Measurements from ENCODE around the gene OGFR.

The OGFR gene

DNA sequence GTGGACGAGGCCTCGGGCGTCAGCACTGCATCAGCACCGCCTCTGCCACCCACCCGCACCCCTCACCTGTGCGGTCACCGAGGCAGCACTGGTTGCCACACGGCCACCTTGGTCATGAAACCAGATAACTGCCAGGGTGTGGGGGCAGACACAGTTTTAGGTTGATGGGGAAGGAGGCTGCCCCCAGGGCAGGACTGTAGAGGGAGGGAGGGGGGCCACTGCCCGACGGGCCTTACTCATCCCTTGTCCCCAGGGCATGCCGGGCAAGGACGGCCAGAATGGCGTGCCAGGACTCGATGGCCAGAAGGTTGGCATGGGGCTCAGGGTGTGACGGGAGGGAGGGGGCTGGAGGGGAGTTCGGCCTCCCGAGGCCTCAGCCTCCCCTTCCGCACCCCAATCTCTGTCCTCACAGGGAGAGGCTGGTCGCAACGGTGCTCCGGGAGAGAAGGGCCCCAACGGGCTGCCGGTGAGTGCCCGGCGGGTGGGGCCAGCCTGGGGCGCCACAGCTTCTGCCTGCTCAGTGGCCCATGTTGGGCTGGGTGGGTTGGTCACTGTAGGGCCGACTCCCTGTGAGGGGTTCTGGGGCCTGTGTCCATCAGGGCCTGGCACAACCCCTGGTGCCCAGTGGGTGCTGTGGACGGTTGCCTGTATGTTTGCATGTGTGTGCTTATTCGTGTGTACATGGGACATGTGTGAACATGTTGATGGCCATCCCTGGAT is 24.0 kb downstream of the OGFR start:
- TF ChIP-seq GLIS3 (CRISPR knock-in tag; IDR thresholded peaks at IDR 0.05) (no peak), TOX (CRISPR knock-in tag; IDR thresholded peaks at IDR 0.05; ENCODE audit: borderline replicate concordance) (no peak), OSR1 (CRISPR knock-in tag; IDR thresholded peaks at IDR 0.05) (no peak), ZC3H10 (CRISPR knock-in tag; IDR thresholded peaks at IDR 0.05) (no peak)
- ATAC-seq: no peak

DNA sequence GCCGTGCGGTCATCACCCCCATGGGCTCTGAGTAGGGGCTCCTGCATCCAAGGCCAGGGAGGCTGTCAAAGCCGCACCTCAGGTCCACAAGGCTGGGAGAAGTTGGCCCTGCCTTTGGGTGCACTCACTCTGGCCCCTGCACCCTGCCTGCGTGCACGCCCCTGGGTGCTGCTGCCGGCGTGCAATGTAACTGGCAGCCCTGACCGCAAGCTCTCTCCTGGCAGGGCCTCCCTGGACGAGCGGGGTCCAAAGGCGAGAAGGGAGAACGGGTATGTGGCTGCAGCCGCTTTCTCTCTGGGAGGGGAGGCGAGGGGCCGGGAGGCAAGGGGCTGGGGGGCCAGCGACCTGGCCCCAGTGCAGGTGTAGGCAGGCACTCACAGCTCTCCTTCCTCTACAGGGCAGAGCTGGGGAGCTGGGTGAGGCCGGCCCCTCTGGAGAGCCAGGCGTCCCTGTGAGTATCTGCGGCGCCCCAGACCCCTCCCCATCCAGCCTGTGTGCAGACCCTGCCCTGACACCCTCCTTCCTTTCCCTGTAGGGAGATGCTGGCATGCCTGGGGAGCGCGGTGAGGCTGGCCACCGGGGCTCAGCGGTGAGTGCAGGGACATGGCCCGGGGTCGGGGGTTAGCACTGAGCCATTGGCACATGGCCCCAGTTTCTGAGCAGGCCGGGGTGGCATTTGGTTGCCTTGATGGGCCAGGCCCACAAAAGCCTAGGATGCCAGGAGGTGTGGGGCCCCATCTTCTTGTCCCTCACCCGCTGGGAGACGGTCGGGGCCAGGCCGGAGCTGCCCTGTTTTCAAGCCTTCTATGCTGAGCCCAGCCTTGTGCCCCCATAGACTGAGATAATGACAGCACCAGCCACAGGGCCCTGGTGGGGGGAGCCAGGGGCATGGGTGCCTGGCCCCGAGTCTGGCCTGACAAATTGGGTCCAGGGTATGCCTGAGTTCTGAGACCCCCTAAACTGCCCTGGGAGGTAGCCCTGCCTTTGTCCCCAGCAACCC is 24.9 kb downstream of the OGFR start:
- TF ChIP-seq CSDC2 (CRISPR knock-in tag; IDR thresholded peaks at IDR 0.05) (no peak), ZFP30 (CRISPR knock-in tag; IDR thresholded peaks at IDR 0.05) (no peak), ZNF565 (CRISPR knock-in tag; conservative IDR thresholded peaks at IDR 0.05; ENCODE audit: low read depth) (no peak), GLIS3 (CRISPR knock-in tag; IDR thresholded peaks at IDR 0.05) (no peak)
- no peak for ATAC-seq

DNA sequence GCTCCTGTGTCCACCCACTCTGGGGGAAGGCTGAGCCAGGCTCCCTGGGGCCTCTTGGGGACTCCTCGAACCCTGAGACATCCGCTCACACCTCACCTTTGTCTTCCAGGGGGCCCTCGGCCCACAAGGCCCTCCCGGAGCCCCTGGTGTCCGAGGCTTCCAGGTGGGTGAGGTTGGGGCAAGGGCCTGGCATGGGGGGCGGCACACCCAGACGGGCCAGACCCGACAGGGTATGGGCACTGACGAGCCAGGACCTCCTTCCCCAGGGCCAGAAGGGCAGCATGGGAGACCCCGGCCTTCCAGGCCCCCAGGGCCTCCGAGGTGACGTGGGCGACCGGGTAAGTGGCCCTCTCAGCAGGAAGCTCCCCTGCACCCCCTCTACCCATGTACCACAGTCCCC is 25.6 kb downstream of the OGFR start:
- TF ChIP-seq ISL1 (CRISPR knock-in tag; IDR thresholded peaks at IDR 0.05) (no peak), GLIS3 (CRISPR knock-in tag; IDR thresholded peaks at IDR 0.05) (no peak), CREB5 (CRISPR knock-in tag; IDR thresholded peaks at IDR 0.05; ENCODE audit: low read depth) (no peak), BACH2 (CRISPR knock-in tag; IDR thresholded peaks at IDR 0.05; ENCODE audit: borderline replicate concordance) (no peak), TOX (CRISPR knock-in tag; IDR thresholded peaks at IDR 0.05; ENCODE audit: borderline replicate concordance) (no peak), OSR1 (CRISPR knock-in tag; IDR thresholded peaks at IDR 0.05) (no peak), ZC3H10 (CRISPR knock-in tag; IDR thresholded peaks at IDR 0.05) (no peak), ESRRG (CRISPR knock-in tag; IDR thresholded peaks at IDR 0.05) (no peak), TCF4 (CRISPR knock-in tag; IDR thresholded peaks at IDR 0.05; ENCODE audit: borderline replicate concordance) (no peak), PPARA (CRISPR knock-in tag; IDR thresholded peaks at IDR 0.05; ENCODE audit: borderline replicate concordance) (no peak), ZFP30 (CRISPR knock-in tag; IDR thresholded peaks at IDR 0.05) (no peak), CSDC2 (CRISPR knock-in tag; IDR thresholded peaks at IDR 0.05) (no peak), ZNF70 (CRISPR knock-in tag; IDR thresholded peaks at IDR 0.05) (no peak)
- TF ChIP-seq, protein P1, sequence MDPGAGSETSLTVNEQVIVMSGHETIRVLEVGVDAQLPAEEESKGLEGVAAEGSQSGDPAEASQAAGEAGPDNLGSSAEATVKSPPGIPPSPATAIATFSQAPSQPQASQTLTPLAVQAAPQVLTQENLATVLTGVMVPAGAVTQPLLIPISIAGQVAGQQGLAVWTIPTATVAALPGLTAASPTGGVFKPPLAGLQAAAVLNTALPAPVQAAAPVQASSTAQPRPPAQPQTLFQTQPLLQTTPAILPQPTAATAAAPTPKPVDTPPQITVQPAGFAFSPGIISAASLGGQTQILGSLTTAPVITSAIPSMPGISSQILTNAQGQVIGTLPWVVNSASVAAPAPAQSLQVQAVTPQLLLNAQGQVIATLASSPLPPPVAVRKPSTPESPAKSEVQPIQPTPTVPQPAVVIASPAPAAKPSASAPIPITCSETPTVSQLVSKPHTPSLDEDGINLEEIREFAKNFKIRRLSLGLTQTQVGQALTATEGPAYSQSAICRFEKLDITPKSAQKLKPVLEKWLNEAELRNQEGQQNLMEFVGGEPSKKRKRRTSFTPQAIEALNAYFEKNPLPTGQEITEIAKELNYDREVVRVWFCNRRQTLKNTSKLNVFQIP (CRISPR knock-in tag; IDR thresholded peaks at IDR 0.05; ENCODE audit: borderline replicate concordance, low read depth): no peak
- no peak for ATAC-seq

DNA sequence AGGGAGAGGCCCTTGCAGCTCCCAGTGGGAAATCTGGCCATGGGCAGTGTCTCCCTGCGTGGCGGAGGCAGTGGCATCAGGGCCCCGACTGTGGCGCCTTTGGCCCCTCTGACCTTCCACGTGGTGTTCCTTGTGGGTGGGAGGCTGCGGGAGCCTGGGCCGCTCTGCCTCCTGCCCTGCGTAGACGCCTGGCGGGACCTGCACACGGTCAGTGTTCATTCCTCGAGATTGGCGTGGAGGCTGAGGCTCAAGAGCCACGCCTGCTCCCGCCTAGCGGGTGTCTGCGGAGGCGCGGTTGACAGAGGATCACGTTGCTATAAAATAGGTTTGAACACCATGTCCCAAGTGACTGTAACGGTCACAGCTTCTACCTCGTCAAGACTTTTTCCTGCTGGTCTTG is 26.2 kb downstream of the OGFR start:
- no peak for ATAC-seq

More for the DNA sequence above, 26.2 kb downstream of the OGFR start:
- TF ChIP-seq, protein P1 (CRISPR knock-in tag; IDR thresholded peaks at IDR 0.05; ENCODE audit: borderline replicate concordance, low read depth): no peak
- TF ChIP-seq ZNF70 (CRISPR knock-in tag; IDR thresholded peaks at IDR 0.05) (no peak), ESRRG (CRISPR knock-in tag; IDR thresholded peaks at IDR 0.05) (no peak), CSDC2 (CRISPR knock-in tag; IDR thresholded peaks at IDR 0.05) (no peak), ZFP30 (CRISPR knock-in tag; IDR thresholded peaks at IDR 0.05) (no peak), PPARA (CRISPR knock-in tag; IDR thresholded peaks at IDR 0.05; ENCODE audit: borderline replicate concordance) (no peak), ZNF8 (CRISPR knock-in tag; IDR thresholded peaks at IDR 0.05) (no peak), GLIS3 (CRISPR knock-in tag; IDR thresholded peaks at IDR 0.05) (no peak), ARNTL (CRISPR knock-in tag; IDR thresholded peaks at IDR 0.05; ENCODE audit: borderline replicate concordance, low read depth) (no peak), TSHZ2 (CRISPR knock-in tag; IDR thresholded peaks at IDR 0.05) (no peak), ZC3H10 (CRISPR knock-in tag; IDR thresholded peaks at IDR 0.05) (no peak), BACH2 (CRISPR knock-in tag; IDR thresholded peaks at IDR 0.05; ENCODE audit: borderline replicate concordance) (no peak), RARB (CRISPR knock-in tag; IDR thresholded peaks at IDR 0.05) (no peak), ISL1 (CRISPR knock-in tag; IDR thresholded peaks at IDR 0.05) (no peak)
- TF ChIP-seq, protein P2, sequence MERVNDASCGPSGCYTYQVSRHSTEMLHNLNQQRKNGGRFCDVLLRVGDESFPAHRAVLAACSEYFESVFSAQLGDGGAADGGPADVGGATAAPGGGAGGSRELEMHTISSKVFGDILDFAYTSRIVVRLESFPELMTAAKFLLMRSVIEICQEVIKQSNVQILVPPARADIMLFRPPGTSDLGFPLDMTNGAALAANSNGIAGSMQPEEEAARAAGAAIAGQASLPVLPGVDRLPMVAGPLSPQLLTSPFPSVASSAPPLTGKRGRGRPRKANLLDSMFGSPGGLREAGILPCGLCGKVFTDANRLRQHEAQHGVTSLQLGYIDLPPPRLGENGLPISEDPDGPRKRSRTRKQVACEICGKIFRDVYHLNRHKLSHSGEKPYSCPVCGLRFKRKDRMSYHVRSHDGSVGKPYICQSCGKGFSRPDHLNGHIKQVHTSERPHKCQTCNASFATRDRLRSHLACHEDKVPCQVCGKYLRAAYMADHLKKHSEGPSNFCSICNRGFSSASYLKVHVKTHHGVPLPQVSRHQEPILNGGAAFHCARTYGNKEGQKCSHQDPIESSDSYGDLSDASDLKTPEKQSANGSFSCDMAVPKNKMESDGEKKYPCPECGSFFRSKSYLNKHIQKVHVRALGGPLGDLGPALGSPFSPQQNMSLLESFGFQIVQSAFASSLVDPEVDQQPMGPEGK (CRISPR knock-in tag; IDR thresholded peaks at IDR 0.05; ENCODE audit: borderline replicate concordance): no peak

All from SK-N-SH treated with all-trans-retinoic acid at 6 μM for 48 hours (cell line).